Left lung (tissue), 10 donors: Measurements from ENCODE around the gene RNF34. TPM values are rescaled to one million over a fixed set of nuclear protein-coding genes. Genes with fewer than 3 reads are reported as not detected.
A peak's percentile ranks its signal among the peaks of the same experiment; 100 is the strongest.

Experiments
- ATAC-seq: fragments of 200-7000 bp; cut with Tn5 transposase; one replicate; pipeline ENCODE4 v1.9.1; 2020; ENCODE audit warnings: moderate library complexity
- DNase-seq, 4 donors: peaks; one replicate each; pipeline ENCODE4 v3.0.0-alpha.2; 2013 to 2020
- H3K27ac ChIP-seq, 2 donors: fragments of 200-600 bp; sonication (generic) in 1 of 2; one replicate each; pipeline versions ENCODE4 v1.5.0 to v1.8.0; 2020 to 2021
- H3K27me3 ChIP-seq, 2 donors: fragments of 200-600 bp; sonication (generic) in 1 of 2; one replicate each; pipeline versions ENCODE4 v1.5.0 to v1.8.0; 2020 to 2021
- H3K36me3 ChIP-seq, 2 donors: fragments of 200-600 bp; sonication (generic) in 1 of 2; one replicate each; pipeline versions ENCODE4 v1.5.0 to v1.8.0; 2020 to 2021
- H3K4me1 ChIP-seq, 2 donors: fragments of 200-600 bp; one replicate each; pipeline ENCODE4 v1.8.0; 2021
- H3K4me3 ChIP-seq, 2 donors: fragments of 200-600 bp; sonication (generic) in 1 of 2; one replicate each; pipeline versions ENCODE4 v1.5.0 to v1.8.0; 2020 to 2021; ENCODE audit warnings: mild to moderate bottlenecking in 1 of 2
- H3K9me3 ChIP-seq, 2 donors: fragments of 200-600 bp; sonication (generic) in 1 of 2; one replicate each; pipeline versions ENCODE4 v1.5.0 to v1.8.0; 2020 to 2021
- CTCF ChIP-seq, 2 donors: fragments of 200-600 bp; sonication (generic) in 1 of 2; IDR thresholded peaks; one replicate each; pipeline versions ENCODE4 v1.5.0 to v1.8.0; 2021; ENCODE audit warnings: antibody characterized with exemption in 2 of 2
- intact Hi-C, 2 donors: fragments of 100-400 bp; cut with DNase I; formaldehyde crosslinking; loops; one replicate each; pipeline versions ENCODE4 v1.11.2 to v1.14.2; 2022
- microRNA-seq, 2 donors: library from miRNA; unstranded; fragments of <30 nt; microRNA quantifications; one replicate each; pipeline ENCODE4, GENCODE V29; 2019
- polyA plus RNA-seq, 6 donors: library from polyadenylated mRNA; unstranded; fragments of 120-200 nt; gene quantifications; one replicate each; pipeline ENCODE4 v1.2.1, GENCODE V29; 2013; ENCODE audit not compliant: insufficient read length in 6 of 6
- total RNA-seq, 2 donors: library from RNA; stranded (reverse); fragmentation: NEBNext Ultra II Directional; extraction: Animal tissue kit (Norgen Biotek cat#: 25700); gene quantifications; one replicate each; pipeline ENCODE4 v1.2.1, GENCODE V29; 2021
- donor health status: DM: no; HTN: yes; CAD: no.
- donor health status: DM: no; HTN: no; CAD: no.

RNF34 gene
- total and polyA plus RNA-seq, 8 donors: 26.1 to 40.2 (median 36.8) TPM

DNA sequence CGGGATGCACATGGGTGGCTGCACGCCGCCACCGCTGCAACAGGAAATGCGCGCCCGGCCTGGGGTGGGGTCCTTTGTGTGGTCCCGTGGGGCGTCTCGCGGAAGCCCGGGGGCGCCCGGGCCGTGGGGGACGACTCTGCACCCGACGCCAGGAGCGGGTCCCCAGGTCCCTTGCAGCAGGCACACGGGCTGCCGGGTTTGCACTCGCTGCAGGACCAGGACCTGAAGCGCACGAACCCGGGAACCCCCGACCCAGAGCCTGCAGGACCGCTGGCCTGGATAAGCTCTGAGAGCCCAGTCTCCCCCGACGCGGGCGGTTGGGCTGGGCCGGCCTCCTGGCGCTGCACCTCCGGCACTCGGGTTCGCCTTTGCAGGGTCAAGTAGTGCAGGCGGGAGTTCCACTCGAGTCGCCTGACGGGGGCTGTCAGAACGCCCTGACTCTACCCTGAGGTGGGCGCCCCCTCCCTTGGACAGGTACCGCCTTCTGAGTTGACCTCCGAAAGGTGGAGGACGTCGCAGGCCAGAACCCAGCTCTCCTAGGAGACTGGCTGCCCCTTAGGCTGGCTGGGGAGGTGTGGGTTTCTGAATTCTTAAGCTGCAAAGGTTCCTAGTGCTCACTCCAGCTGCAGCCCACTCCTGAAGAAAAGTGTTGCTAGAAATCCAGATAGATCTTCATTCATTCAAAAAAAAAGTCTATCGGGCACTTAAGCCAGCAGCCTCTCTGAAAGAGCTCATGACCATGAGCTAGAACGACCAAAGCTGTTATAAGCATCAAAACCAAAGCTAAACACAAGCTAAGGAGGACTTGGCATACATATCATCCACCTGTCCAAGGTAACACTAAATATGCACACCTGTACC lies 68.0 kb downstream of the RNF34 start:
- intact Hi-C loops: no loop called here
- Histone ChIP-seq H3K36me3 (no peaks in the 10 kb centered on the region), H3K27ac (peak overlapping the region in 1 of 2 donors; percentile 63), H3K4me1 (peaks cover 3 to 49% of the 10 kb centered on the region in 2 donors), H3K4me3 (peak overlapping the region; percentile 41 to 57), H3K9me3 (no peaks in the 10 kb centered on the region), H3K27me3 (no peaks in the 10 kb centered on the region)
- no peak for TF ChIP-seq CTCF (IDR thresholded peaks at IDR 0.05)
- ATAC-seq (peak; percentile 3), DNase-seq (peak in 2 of 4 donors; percentile 36 to 50)

GRCh38 chr12:121468499-121468801 lies 68.5 kb downstream of the RNF34 start:
- intact Hi-C loops: no loop called here
- no peaks in the 10 kb centered on the region for H3K36me3 ChIP-seq
- peaks cover 3 to 49% of the 10 kb centered on the region in 2 donors for H3K4me1 ChIP-seq
- DNase-seq (no peak), ATAC-seq (no peak)
- no peak overlapping the region for H3K4me3 ChIP-seq
- no peaks in the 10 kb centered on the region for H3K9me3 ChIP-seq
- no peak overlapping the region for H3K27ac ChIP-seq
- no peak for TF ChIP-seq CTCF (IDR thresholded peaks at IDR 0.05)
- H3K27me3 ChIP-seq: no peaks in the 10 kb centered on the region

DNA sequence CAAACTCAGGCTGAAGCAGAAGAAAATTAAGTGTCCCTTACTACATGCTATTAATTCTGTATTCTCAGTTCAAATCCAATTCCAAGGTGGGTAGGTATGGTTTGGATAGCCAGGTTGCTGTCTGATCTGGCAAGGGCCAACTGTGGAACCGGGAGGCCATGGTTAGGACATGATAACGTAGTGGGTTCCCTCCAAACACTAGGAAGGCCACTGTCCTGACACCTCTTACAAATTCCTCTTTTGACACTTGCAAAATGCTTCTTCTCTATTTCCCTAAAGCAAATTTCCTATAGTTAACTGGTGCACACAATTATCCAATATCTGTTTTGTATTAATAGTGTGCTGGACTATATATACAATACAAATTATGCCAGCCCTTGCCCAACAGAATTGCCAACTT lies 70.8 kb downstream of the RNF34 start:
- TF ChIP-seq CTCF (IDR thresholded peaks at IDR 0.05): no peak
- intact Hi-C loops: no loop called here
- no peaks in the 10 kb centered on the region for H3K27me3 ChIP-seq

DNA sequence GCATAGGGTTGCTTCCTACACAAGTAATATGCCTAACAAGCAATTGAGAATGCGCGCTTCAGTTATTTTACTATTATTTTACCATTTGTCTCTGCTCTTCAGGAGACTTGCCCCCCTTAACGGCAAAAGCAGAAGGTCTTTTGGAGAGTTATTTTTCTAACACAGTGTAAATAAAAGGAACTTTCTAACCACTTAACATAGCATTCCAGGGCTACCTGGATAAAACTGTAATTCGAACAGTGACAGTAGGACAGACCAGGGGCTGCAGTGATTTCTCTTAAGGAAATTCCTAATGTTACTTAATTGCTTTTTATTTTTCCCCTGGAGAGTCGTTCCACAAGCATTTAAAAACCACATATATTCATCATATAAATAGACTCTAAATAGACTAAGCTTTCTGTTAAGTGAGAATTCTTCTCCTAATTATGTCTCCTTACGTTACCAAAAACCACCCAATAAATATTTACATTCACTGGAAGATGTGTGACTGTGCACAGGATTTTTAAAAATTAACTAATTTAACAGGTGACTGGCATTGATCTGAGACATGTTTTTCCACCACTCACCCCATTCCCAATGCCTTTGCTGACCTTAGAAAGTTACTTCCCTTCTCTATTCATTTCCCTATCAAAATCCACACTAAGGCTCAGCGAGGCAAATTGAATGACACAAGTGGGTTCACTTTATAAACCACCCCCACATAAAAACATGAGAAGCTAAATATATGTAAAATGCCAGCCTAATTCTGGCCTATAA lies 72.4 kb downstream of the RNF34 start:
- H3K27me3 ChIP-seq: no peaks in the 10 kb centered on the region
- DNase-seq: no peak
- no peak for ATAC-seq
- H3K4me1 ChIP-seq: peaks cover 0 to 35% of the 10 kb centered on the region in 2 donors
- intact Hi-C loops: no loop called here
- no peak overlapping the region for H3K4me3 ChIP-seq
- H3K36me3 ChIP-seq: no peaks in the 10 kb centered on the region
- no peak for TF ChIP-seq CTCF (IDR thresholded peaks at IDR 0.05)
- H3K27ac ChIP-seq: no peak overlapping the region
- H3K9me3 ChIP-seq: no peaks in the 10 kb centered on the region

More for the DNA sequence above, 70.8 kb downstream of the RNF34 start:
- H3K4me1 ChIP-seq: peaks cover 3 to 40% of the 10 kb centered on the region in 2 donors
- no peaks in the 10 kb centered on the region for H3K36me3 ChIP-seq
- no peak for ATAC-seq
- no peak overlapping the region for H3K27ac ChIP-seq
- H3K9me3 ChIP-seq: no peaks in the 10 kb centered on the region
- no peak overlapping the region for H3K4me3 ChIP-seq
- no peak for DNase-seq

Small RNAs within 50 kb of the gene (microRNA-seq; reads per million reads assigned to microRNA genes)
- gene MIR7107: 0 reads per million in 2 donors

Other genes with a start within 250 kb of the RNF34 start
- gene P2RX4, start 190.0 kb upstream of the RNF34 start, total RNA-seq: 10 to 100 TPM; 57.1 to 75.1 TPM
- gene P2RX4, start 190.0 kb upstream of the RNF34 start, polyA plus RNA-seq: 10 to 100 TPM; 29.2 to 33.1 (median 30.4) TPM
- gene CAMKK2, start 103.4 kb upstream of the RNF34 start, total RNA-seq: 10 to 100 TPM; 37.8 to 47.8 TPM
- gene CAMKK2, start 103.4 kb upstream of the RNF34 start, polyA plus RNA-seq: 10 to 100 TPM; 36.4 to 45.6 (median 44.4) TPM
- 100 to 1,000 TPM in 1 of 2 donors, 10 to 100 TPM in 1; 84.8 to 108 TPM for gene ANAPC5, start 47.7 kb upstream of the RNF34 start, total RNA-seq
- gene ANAPC5, start 47.7 kb upstream of the RNF34 start, polyA plus RNA-seq: 100 to 1,000 TPM; 143 to 206 (median 181) TPM
- 10 to 100 TPM; 22.9 to 37.1 TPM for gene KDM2B, start 180.9 kb downstream of the RNF34 start, total RNA-seq
- 10 to 100 TPM; 36.7 to 44.7 (median 39.1) TPM for gene KDM2B, start 180.9 kb downstream of the RNF34 start, polyA plus RNA-seq
- gene ORAI1, start 226.4 kb downstream of the RNF34 start, total RNA-seq: 10 to 100 TPM; 25.2 to 39.5 TPM
- gene ORAI1, start 226.4 kb downstream of the RNF34 start, polyA plus RNA-seq: 10 to 100 TPM in 5 of 6 donors, 1 to 10 TPM in 1; 8.9 to 15.8 (median 12.1) TPM